Retinal pigment epithelial cell (primary cell): ENCODE results near the gene CECR2.

Experiments
- DNase-seq: peaks from one replicate; pipeline ENCODE4 v3.0.0-alpha.2; 2010; ENCODE audit warnings: low read depth
- H3K4me3 ChIP-seq: 2 replicates; pipeline ENCODE4 v1.5.1; 2011; ENCODE audit warnings: mild to moderate bottlenecking, low read length, control low read depth, moderate library complexity
- TF ChIP-seq, protein P1 (sequence below): conservative IDR thresholded peaks from 2 replicates; pipeline ENCODE4 v1.5.1; 2011; ENCODE audit warnings: low read depth, low read length, control low read depth, inconsistent platforms

The CECR2 gene

DNA sequence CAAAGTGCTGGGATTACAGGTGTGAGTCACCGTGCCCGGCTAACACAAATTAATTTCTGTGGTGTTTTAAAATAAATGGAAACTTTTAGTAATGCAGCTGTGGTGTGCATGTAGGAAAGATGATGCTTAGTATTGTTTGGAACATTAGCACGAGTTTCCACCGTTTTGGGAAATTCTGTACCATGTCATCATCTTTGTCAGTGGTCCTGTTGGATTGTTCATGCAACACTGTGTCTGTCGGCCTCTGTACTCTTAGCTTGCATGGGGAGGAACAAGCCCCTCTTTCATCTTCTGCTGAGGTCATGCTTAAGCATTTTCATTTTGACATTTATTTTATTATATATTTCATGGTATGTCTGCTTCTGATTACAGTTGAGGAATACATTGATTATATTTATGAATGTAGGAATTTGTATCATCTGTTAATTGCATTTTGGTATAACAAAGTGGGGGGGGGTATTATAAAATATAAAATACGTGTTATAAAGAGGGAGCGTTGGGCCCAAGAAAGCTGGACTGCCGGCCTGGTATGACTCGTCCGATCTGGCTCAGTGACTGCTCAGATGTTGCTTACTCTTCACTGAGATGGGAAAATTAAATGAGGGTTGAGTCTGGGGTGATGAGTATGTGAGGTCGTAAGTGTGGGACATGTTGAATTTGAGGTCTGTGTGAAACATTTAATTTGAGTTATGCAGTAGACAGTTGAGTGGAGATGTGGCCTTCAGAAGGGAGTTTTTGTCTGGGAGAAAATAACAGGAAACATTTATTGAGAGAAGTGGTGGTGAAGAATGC is 28.7 kb downstream of the CECR2 start:
- no peak overlapping the region for H3K4me3 ChIP-seq
- TF ChIP-seq, protein P1, sequence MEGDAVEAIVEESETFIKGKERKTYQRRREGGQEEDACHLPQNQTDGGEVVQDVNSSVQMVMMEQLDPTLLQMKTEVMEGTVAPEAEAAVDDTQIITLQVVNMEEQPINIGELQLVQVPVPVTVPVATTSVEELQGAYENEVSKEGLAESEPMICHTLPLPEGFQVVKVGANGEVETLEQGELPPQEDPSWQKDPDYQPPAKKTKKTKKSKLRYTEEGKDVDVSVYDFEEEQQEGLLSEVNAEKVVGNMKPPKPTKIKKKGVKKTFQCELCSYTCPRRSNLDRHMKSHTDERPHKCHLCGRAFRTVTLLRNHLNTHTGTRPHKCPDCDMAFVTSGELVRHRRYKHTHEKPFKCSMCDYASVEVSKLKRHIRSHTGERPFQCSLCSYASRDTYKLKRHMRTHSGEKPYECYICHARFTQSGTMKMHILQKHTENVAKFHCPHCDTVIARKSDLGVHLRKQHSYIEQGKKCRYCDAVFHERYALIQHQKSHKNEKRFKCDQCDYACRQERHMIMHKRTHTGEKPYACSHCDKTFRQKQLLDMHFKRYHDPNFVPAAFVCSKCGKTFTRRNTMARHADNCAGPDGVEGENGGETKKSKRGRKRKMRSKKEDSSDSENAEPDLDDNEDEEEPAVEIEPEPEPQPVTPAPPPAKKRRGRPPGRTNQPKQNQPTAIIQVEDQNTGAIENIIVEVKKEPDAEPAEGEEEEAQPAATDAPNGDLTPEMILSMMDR, result no peak
- no peak for DNase-seq

DNA sequence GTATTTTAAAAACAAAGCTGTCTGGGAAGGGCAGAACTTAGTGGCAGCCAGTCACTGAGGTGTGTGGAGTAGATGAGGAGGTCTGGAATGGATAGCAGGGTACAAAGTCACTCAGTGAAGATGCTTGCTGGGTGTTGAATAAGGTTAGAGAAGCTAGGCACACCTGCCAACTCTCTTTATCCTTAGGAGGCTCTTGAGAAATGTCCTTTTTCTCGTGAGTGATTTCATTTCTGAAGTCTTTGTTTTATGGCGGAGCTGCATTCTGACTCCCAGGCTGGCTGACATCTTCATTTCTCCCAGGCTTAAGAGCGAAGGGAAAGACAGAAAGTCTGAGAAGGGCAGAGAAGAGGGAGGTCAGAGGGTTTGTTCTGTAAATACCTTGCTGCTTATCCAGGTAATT is 31.0 kb downstream of the CECR2 start:
- no peak for DNase-seq
- TF ChIP-seq, protein P1, result no peak
- H3K4me3 ChIP-seq, result no peak overlapping the region

DNA sequence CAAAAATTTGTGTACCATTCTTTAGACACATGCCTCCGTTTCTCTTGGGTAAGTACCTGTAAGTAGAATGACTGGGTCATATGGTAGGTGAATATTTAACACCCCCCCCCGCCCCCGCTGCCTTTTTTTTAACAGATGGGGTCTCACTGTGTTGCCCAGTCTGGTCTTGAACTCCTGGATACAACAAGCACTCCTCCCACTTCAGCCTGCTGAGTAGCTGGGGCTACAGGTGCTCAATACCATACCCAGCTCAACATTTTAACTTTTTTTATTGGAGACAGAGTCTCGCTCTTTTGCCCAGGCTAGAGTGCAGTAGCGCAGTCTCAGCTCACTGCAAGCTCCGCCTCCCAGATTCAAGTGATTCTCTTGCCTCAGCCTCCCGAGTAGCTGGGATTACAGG is 32.5 kb downstream of the CECR2 start:
- TF ChIP-seq, protein P1, result no peak
- DNase-seq, result no peak
- no peak overlapping the region for H3K4me3 ChIP-seq

DNA sequence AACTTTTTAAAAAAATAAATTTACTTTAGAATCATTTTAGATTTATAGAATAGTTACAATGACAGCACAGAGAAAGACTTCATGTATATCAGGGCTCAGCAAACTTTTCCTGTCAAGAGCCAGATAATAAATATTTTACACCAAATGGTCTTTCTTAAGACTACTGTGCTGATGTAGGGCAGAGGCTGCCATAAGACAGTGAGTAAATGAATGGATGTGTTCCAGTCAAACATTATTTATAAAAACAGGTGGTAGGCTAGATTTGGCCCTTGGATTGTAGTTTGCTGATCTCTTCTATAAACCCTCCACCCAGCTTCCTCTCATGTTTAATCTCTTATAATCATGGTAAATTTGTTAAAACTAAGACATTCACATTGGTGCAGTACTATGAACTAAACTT is 33.0 kb downstream of the CECR2 start:
- TF ChIP-seq, protein P1, result no peak
- DNase-seq, result no peak
- no peak overlapping the region for H3K4me3 ChIP-seq

DNA sequence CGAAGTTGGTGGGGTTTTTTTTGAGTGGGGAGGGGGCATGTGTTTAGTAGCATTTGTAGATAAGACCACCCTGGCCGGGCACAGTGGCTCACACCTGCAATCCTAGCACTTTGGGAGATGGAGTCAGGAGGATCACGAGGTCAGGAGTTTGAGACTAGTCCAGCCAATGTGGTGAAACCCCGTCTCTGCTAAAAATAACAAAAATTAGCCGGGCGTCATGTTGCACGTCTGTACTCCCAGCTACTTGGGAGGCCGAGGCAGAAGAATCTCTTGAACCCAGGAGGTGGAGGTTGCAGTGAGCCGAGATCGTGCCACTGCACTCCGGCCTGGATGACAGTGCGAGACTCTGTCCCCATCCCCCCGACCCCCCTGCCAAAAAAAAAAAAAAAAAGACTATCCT is 34.6 kb downstream of the CECR2 start:
- no peak overlapping the region for H3K4me3 ChIP-seq
- DNase-seq, result no peak
- TF ChIP-seq, protein P1, result no peak

DNA sequence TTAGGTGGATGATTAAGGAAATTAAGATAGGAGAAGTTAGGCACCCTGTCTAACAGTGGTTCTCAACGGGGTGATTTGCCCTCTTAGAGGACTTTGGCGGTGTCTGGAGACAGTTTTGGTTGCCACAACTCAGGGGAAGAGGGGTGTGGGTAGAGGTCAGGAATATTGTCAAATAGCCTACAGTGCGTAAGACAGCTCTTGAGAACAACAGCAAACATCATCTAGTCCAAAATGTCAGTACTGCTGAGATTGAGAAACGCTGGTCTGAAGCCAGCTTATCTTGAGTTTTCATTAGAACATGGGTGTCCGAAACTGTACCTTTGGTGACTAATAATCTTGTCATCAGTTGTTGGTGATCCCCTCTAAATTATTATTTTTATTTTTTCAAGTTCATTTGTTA is 38.4 kb downstream of the CECR2 start:
- TF ChIP-seq, protein P1, result no peak
- no peak overlapping the region for H3K4me3 ChIP-seq
- DNase-seq, result no peak

DNA sequence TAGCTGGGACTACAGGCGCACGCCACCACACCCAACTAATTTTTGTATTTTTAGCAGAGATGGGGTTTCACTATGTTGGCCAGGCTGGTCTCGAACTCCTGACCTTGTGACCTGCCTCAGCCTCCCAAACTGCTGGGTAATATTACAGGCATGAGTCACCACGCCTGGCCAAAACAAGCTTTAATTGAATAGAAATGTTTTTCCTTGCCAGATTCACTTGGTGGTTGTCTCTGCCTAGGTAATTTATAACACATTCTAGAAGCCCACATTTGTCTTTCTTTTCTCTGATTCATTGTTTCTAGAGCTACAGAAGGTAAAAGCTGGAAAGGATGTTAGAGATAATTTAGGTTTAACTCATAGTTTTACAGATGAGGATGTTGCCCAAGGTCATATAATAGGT is 41.3 kb downstream of the CECR2 start:
- TF ChIP-seq, protein P1, result no peak
- no peak overlapping the region for H3K4me3 ChIP-seq
- no peak for DNase-seq
